Stimulated activated CD8-positive, alpha-beta memory T cell treated with anti-CD3 and anti-CD28 coated beads, Interleukin-15, amount 100 ng/mL, for 1 hour (primary cell): Measurements from ENCODE around the gene HTR2A.

Source experiments
- DNase-seq: peaks from one replicate; pipeline ENCODE4 v3.0.0-alpha.2; 2020; ENCODE audit warnings: low read depth

Gene HTR2A

GRCh38 chr13:46868091-46868490 lies 28.8 kb downstream of the HTR2A start:
- DNase-seq: no peak

DNA sequence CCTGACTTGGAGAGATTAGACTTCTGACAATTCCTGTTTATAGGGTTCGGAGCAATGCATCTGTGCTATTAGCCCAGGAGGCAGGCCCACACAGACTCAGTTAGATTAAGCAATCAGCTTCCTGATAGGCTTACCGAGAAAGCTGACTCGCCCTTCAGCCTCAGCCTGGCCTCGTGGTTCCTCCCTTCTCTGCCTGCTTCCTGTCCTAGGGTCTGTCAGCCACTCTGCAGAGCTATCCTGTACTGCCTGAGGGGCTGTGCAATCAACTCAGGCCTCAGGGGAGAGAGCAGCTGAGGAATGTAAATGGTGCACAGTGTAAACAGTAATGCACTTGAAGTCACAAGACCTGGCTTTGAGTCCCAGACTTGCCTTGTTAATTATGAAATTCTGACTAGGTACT lies 30.7 kb downstream of the HTR2A start:
- no peak for DNase-seq

GRCh38 chr13:46864941-46865340 lies 31.9 kb downstream of the HTR2A start:
- DNase-seq: no peak

DNA sequence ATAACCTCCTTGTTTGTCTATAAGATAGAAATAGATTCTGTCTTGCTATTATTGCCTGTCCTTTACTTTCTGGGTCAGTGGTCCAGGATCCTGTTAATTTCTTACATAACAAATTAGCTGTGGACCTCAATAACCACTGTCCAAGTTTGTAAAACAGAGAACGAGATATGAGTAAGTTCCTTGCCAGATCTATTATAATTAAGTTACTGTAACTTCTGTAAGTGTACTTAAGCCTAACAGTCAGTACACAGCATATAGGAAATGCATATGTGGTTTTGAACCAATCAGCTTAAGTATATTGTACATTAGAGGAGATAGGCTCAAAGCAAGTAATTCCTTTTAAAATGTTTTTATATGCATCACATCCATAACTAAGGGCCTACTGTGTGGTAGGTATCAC lies 34.9 kb downstream of the HTR2A start:
- no peak for DNase-seq

- DNase-seq: no peak
Measured at GRCh38 chr13:46860722-46861121, 36.1 kb downstream of the HTR2A start.

GRCh38 chr13:46858776-46859175 lies 38.1 kb downstream of the HTR2A start:
- DNase-seq: no peak

- no peak for DNase-seq
Measured at GRCh38 chr13:46858163-46858562, 38.7 kb downstream of the HTR2A start.

DNA sequence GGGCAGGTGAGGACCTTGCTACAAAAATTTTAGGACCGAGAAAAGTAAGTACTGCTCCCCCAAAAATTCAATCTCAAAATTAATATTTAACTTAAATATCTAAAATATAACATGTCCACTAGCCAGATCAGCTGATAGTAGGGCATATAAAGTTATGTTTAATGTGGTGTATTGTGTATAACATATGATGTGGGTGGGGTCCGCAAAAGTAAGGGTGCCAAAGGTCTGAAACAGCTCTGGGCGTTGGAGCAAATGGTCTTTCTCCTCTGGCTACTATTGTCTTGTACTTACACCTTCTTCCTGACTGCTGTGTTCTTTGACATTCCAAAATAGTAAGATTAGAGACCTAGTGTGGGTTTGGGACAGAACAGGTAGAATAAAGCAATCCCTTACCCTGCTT lies 41.2 kb downstream of the HTR2A start:
- DNase-seq: no peak

GRCh38 chr13:46855166-46855565 lies 41.7 kb downstream of the HTR2A start:
- DNase-seq: no peak

DNA sequence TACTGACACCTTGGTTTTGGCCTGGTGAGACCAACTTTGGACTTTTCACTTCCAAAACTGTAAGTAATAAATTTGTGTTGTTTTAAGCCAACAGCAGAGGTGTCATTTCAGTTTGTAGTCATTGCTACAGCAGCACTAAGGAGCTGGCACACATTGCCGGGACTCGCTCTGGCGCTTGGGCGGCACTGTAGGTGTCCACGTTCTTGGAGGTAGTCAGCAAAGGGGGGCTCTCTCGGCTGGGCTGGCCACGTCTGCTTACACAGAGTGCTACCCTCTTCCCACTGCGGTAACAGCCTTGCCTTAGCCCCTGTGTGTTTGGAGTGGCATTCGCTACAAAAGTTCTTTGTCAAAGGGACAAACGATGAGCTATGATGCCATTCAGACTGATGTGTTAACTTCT lies 44.7 kb downstream of the HTR2A start:
- no peak for DNase-seq

GRCh38 chr13:46850214-46850613 lies 46.6 kb downstream of the HTR2A start:
- DNase-seq: no peak

GRCh38 chr13:46846726-46847125 lies 50.1 kb downstream of the HTR2A start:
- DNase-seq: no peak

- DNase-seq: no peak
Measured at GRCh38 chr13:46845146-46845545, 51.7 kb downstream of the HTR2A start.

DNA sequence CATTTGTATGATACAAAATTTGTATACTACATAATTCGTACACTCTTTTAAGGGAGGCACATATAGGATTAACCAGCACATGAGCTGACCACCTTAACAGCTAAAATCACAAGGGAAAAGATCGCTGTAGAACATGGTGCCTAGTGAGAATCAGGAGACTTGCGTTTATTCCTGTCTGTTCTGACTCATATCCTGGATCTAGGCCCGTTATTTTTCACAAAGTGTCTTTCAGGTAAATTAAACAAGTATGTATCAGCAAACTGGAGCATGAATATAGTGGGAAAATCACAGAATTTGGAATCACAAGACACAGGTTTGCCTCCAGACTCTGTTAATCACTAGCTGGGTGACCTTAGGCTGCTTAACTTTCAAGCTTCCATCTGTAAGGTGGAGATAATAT lies 52.4 kb downstream of the HTR2A start:
- DNase-seq: no peak

- DNase-seq: no peak
Measured at GRCh38 chr13:46839399-46839798, 57.5 kb downstream of the HTR2A start.

- no peak for DNase-seq
Measured at GRCh38 chr13:46834657-46835056, 62.2 kb downstream of the HTR2A start.

DNA sequence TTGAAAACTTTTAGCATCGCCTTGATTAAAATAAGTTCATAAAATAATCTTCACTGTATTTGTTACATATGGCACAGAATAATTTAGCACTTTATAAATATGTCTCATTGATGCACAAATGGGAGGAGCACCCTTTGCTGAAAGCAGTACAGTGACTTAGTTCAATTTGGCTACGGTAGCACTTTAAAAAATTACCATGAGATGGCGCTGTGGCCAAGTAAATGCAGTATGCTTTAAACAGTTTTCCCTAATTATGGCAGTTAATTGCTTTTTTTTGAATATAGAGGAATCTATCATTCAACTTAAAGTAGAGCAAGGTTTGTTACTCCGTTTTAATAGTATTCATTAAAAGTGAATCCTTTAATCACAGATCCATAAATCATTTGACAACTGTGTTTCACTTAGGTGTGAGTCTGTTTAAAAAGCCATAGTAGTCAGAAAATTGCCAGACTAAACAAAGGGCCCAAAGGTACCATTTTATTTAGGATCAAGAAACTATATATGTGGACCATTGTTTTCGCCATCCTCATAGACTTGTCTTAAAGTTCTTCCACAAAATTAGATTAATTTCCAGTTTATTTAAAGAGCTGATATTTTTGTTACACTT lies 65.2 kb downstream of the HTR2A start:
- DNase-seq: no peak

DNA sequence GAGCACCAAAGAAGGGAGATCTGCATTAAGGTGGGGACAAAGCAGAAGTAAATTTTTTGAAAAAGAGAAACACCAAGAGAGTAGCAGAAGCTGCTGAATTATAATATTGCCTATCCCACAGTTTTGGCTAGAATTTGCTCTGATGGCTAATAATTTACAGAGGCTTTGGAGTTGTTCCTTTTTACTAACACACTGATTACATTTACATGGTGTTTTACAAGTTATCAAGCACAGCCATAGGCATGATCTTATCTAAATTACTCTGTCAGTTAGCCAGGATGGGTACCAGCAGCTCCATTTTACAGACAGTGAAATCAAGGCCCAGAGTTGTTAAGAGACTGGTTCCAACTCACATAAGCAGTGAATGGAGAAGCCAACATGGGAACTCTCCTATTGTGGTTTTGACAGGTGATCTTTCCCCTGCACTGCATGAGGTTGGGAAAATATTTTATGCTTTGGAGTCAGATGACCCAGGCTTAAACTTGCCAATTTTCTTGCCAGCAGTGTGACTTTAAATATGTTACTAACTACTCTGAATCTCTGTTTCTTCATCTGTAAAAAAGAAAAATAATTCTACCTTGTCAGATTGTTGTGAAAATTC lies 66.3 kb downstream of the HTR2A start:
- DNase-seq: no peak

DNA sequence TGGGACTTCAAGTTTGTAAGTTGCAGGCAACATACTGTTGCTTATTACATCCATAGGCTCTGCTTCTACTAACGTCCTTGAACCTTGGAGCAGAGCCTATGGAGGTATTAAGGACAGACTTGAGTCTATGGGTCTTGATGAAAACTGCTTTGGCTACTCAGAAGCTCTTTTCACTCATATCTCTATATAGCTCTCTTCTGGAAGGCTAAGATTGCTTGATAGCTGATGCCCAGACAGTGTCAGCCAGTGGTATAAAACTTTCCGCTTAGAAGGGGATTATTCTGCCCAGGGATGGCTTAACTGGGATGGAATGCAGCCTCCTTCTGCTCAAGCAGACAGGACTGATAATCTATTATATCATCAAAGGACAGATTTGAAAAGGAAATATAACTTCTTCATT lies 74.3 kb downstream of the HTR2A start:
- DNase-seq: no peak

DNA sequence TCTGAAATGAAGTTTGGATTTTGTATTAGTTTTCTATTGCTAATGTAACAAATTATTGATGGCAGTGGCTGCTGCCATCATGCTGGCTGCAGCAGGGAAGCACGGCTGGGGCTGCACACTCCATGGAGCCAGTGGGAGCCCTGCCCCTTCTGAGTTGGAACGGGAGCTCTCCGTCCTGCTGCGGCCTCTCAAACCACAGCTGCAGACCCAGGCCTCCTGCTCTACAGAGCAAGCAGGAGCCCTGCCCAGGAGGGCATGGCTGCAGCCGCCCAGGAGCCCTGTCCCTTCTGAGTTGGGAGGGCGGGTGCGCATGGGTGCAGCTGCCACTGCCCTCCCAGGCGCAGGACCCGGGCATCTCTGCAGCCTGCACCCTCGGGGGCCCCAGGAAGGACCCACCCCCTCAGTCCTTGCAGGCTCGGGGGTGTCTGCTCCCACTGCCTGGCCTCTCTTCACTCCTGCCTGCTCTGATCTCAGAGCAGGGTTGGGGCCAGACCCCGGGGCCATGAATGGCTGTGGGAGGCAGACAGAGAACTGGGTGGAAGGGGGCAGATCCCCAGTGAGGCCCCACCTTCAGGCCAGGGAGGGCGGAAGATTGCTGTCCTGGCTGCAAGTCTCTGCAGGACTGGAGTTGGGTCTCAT lies 78.9 kb downstream of the HTR2A start:
- no peak for DNase-seq

GRCh38 chr13:46817095-46817494 lies 79.8 kb downstream of the HTR2A start:
- no peak for DNase-seq

DNA sequence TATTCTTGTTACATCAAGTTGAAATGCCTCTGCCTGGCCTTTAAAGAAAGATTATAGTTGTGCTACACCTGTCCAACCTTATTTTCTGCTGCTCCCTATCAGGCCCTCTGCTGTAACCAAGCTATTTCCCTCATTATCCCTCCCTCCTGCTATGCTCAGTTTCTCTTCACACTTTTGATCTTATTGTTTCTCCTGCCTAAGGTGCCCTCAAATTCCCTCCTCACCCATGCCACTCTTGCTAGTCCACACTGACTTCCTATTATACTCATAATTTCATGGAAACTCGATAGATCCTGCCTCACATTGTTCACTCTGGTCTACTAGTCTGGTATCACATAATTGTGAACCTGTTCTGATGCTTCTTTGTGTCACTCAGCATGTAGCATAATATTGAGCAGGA lies 80.5 kb downstream of the HTR2A start:
- no peak for DNase-seq

GRCh38 chr13:46812301-46812797 lies 84.5 kb downstream of the HTR2A start:
- no peak for DNase-seq

DNA sequence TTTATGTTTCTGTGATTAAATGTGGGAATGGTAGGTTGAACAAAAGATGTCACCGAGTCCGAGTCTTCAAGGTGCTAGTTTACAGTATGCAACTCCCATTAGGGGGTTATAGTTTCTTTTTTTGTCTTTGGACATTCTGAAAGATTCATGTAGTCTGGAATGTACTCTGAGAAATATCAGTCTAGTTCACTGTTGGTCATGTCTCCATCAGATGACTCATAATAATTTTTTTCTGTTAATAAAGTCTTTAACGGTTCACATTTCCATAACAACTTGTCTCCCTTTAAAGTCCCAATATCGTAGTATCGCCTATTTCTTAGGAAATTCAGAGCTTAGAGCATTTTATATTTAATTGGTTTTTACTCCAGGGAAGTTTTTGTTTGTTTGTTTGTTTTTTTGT lies 86.4 kb downstream of the HTR2A start:
- DNase-seq: no peak
